NCI-H1105 (cell line): Measurements from ENCODE around the gene BCAS3.

ENCODE experiments used
- DNase-seq: peaks from one replicate; lab custom pipeline; 2025; lab: John Stamatoyannopoulos, UW

BCAS3 gene

GRCh38 chr17:61409301-61410112 is 731.9 kb downstream of the BCAS3 start:
- DNase-seq = peak; percentile 31

- DNase-seq = peak; percentile 19
These were observed 732.7 kb downstream of the BCAS3 start for GRCh38 chr17:61410141-61411010.

DNA sequence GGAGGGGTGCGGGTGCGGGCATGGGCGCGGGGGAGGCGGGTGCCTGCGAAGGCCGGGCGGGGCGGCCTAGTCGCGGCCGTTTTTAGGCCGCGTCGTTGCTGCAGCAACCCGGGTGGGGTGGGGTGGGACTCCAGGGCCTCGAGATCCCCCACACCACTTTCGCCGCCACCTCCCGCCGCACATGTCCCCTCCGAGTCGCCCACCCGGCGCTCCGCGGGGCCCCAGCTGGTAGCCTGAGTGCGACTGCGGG is 733.3 kb downstream of the BCAS3 start:
- DNase-seq = no peak

DNA sequence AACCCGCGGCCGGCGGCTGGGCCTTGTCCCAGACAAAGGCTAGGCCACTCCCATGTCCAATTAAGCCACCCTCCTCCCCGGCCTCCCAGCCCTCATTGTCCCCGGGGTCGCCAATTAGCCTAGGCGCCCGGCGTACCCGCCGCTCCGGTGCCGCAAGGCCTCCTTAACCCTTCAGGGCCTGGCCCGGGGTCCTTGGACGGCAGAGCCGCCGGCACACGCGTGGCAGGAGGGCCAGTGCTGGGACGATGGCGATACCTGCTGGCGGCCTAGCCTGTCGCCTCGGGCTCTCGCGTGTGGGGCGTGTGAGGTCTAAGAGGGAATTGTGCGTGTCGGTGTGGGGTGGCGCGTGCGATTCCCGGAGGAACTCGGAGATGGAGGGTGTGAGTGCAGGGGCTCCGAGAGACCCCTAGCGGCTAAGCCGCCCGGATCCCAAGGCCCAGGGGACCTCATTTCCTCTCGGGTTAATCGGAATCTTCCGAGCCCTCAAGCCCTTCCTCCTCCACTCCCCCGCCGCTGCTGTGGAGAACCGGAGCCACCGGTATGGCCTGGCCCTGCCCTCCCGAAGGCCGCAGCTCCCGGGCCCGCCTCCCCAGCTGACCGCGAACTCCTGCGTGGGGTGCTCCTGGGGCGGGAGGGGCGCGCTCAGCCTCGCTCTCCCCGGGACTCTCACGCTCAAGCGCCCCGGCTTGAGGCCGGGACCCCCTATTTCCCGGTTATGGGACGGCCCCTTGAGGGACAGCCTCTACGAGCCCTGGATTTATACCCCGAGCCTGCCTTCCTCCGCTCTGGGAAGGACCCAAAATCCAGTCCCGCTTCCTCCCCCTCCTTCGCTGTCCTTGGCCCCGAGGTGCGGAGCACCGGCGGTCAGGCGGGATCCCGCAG is 733.9 kb downstream of the BCAS3 start:
- DNase-seq = no peak

GRCh38 chr17:61412143-61412859 is 734.6 kb downstream of the BCAS3 start:
- DNase-seq = peak; percentile 48

- DNase-seq = peak; percentile 31
These were observed 735.4 kb downstream of the BCAS3 start for GRCh38 chr17:61412860-61413660.

DNA sequence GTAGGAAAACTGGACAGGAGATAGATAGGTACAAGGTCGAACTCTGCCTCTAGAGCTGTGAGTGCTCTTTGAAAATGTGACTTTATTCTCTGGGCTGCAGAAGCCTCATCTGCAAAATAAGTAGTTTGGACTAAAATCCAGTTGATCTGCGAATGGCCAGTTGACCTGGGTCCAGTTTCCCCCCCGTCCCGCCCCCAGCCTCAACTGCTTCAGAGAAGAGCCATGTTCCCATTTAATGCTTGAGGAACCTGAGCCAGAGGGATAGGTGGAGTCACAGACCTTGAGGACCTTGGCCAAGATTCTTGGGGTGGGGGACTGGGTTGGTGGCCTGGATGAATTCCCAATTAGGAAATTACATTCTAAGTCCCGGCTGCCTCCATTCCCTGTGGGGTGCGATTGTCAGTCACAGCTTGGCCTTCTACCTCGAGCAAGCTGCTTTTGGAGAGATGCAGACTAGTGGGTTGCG is 736.0 kb downstream of the BCAS3 start:
- no peak for DNase-seq

- DNase-seq = no peak
These were observed 736.7 kb downstream of the BCAS3 start for GRCh38 chr17:61414141-61414935.

DNA sequence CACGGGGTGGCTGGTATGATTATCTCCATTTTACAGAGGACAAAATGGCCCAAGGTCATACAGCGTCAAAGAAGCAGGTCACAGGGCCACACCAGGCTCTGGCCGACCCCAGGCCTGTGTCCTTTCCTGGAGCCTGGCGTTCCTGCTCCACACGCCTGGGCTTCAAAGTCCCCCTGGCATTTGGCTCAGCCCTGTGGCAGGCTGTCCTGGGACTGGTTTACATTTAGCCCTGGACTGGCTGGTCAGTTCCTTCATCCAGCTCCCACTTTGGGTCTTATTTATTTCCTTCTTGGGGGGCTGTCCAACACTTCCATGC is 737.2 kb downstream of the BCAS3 start:
- DNase-seq = no peak

DNA sequence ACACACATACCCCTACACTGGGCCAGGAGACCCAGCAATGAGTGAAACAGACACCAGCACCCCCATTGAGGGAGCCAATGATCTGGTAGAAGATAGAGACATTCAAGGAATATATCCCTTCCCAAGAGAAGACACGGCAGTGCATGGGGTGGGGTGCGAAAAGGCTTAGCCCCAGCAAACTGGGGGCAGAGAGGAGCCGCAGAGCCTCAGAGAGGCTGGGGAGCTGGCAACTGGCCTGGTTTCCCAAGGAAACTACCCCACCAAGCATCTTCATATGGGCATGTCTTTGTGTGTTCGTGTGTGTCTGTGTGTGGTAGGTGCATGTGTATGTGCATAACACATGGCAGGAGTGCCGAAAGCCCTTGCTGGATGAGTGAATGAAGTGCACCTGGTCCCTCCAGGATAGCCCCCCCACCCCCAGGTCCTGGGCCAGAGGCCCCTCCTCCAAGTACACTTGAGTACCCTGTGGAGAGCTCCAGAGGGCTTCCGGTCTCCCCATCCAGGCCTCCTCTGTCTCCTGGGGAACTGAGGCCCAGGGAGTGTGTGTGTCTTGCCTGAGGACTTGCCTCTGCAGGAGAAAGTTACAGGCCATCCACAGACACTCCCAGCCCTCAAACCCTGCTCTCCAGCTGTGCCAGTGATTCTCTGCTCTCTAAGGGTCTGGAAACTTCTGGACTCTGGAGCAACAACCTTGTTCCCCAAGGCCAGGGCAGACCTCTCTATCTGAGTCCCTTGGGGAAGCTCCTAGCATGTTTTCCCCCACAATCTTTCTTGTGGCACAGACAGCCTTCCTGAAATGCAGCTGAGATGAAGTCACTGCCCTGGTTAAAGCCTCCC is 737.9 kb downstream of the BCAS3 start:
- DNase-seq = no peak

- DNase-seq = no peak
These were observed 738.5 kb downstream of the BCAS3 start for GRCh38 chr17:61416211-61416539.

GRCh38 chr17:61416540-61417363 is 739.1 kb downstream of the BCAS3 start:
- peak; percentile 21 for DNase-seq

DNA sequence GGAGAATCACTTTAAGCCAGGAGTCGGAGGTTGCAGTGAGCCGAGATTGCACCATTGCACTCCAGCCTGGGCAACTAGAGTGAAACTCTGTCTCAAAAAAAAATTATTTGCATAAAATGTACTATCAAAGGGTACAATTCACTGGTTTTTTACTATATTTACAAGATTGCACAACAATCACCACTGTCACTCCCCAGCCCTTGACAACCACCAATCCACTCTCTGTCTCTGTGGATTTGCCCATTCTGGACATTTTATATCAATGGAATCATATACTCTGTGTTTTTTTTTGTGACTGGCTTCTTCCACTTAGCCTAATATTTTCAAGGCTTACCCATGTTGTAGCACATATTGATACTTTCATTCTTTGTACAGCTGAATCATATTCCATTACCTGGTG is 740.8 kb downstream of the BCAS3 start:
- DNase-seq = no peak

DNA sequence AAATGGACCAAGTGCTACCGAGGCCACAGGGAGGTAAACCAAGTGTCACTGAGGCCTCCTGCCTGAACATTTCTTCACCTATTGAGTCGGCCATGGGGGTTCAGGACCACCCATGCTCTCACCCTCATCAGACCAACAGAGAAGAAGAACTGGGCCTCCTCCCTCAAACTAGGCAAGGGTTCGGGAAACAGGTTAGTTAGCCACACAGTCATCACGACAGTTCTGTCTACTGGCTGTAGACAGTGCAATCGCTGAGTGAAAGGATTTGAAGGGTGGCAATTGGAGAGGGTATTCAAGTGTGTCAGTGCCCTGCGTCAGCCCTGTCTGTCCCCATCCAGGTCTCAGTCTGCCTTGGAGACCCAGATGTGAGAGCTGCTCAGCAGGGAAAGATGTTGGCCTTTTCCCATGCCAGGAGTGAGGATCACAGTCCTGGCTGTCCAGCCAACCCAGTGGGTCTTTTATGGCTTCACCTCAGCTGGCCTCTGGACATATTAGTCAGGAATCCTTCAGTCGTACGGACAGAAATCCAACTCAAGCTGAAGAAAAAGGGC is 741.9 kb downstream of the BCAS3 start:
- no peak for DNase-seq

DNA sequence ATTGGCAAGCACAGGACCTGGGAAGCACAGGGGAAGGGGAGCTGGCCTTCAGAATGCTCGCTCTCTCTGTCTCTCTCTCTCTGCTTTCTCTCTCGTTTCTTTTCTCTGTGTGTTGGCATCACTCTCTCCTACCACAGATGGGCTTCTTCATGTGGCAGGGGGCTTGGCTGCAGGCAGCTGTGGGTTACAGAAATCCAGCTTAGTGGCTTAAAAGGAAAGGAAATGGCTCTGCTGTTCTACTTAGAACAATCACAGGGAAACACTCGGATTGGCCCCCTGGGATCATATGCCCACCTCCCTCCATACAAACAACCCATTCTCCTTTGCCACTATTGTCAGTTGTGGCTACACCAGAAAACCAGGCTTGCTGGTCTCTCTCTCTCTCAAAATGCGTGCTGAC is 742.4 kb downstream of the BCAS3 start:
- no peak for DNase-seq

GRCh38 chr17:61420745-61421398 is 743.2 kb downstream of the BCAS3 start:
- DNase-seq = no peak

DNA sequence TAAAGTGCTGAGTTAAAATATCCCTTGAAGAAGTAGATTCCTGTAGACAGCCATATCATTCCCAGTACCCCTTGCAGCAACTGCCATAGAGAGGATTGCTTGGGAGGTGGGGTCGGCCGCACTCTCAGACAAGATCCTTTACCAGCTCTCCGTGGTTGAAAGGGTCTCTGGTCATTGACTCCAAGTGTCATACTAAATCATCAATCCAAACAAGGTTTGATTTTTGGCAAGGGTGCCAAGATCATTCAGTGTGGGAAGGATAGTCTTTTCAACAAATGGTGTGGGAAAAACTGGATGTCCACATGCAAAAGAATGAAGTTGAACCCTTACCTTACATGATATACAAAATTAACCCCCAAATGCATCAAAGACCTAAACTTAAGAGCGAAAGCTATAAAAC is 743.8 kb downstream of the BCAS3 start:
- DNase-seq = no peak
